Mesothelial cell of epicardium (in vitro differentiated cells): ENCODE results near the gene DSCAM. TPM values are rescaled to one million over a fixed set of nuclear protein-coding genes. Genes with fewer than 3 reads are reported as not detected.

ENCODE experiments used
- DNase-seq, 2 experiments: peaks; one replicate each; pipeline ENCODE4 v3.0.0; 2021; ENCODE audit warnings: low spot score in 2 of 2; ENCODE audit not compliant: unreplicated experiment in 2 of 2
- H3K27ac Mint-ChIP-seq: 2 replicates; pipeline ENCODE4 v1.8.0; 2021; ENCODE audit warnings: mixed read lengths
- H3K27me3 Mint-ChIP-seq: 2 replicates; pipeline ENCODE4 v1.8.0; 2021; ENCODE audit warnings: low read depth, mixed read lengths
- H3K36me3 Mint-ChIP-seq: 2 replicates; pipeline ENCODE4 v1.8.0; 2021; ENCODE audit warnings: mixed read lengths
- H3K4me1 Mint-ChIP-seq: 2 replicates; pipeline ENCODE4 v1.8.0; 2021; ENCODE audit warnings: mixed read lengths
- H3K4me3 Mint-ChIP-seq: 2 replicates; pipeline ENCODE4 v1.8.0; 2021; ENCODE audit warnings: mild to moderate bottlenecking, moderate library complexity, mixed read lengths
- H3K9me3 Mint-ChIP-seq: 2 replicates; pipeline ENCODE4 v1.8.0; 2021; ENCODE audit warnings: mixed read lengths
- CTCF ChIP-seq: fragments of 200-600 bp; sonication (generic); IDR thresholded peaks from one replicate; pipeline ENCODE4 v1.5.0; 2021; ENCODE audit warnings: antibody characterized with exemption; ENCODE audit not compliant: unreplicated experiment
- total RNA-seq: library from RNA; stranded (reverse); gene quantifications from 3 replicates; pipeline ENCODE4 v1.2.1, GENCODE V29; 2021

Gene DSCAM
- total RNA-seq, 1 donor from 2014 or later: not detected

GRCh38 chr21:40060083-40060677 lies 786.8 kb downstream of the DSCAM start:
- no peak for DNase-seq
- Mint-ChIP-seq H3K27me3 (peaks cover 36% of the 10 kb centered on the region), H3K36me3 (no peaks in the 10 kb centered on the region), H3K9me3 (no peaks in the 10 kb centered on the region), H3K4me3 (no peak overlapping the region), H3K27ac (no peak overlapping the region), H3K4me1 (no peaks in the 10 kb centered on the region)
- no peak for TF ChIP-seq CTCF

- DNase-seq: no peak
- Mint-ChIP-seq H3K4me3 (no peak overlapping the region), H3K9me3 (no peaks in the 10 kb centered on the region), H3K27me3 (peaks cover 29% of the 10 kb centered on the region), H3K36me3 (no peaks in the 10 kb centered on the region), H3K4me1 (peaks cover 2% of the 10 kb centered on the region), H3K27ac (no peak overlapping the region)
- no peak for TF ChIP-seq CTCF
These were observed 789.6 kb downstream of the DSCAM start for GRCh38 chr21:40057331-40057730.

- no peak for DNase-seq
- no peak overlapping the region for H3K27ac Mint-ChIP-seq
- H3K9me3 Mint-ChIP-seq: no peaks in the 10 kb centered on the region
- H3K27me3 Mint-ChIP-seq: peaks cover 30% of the 10 kb centered on the region
- TF ChIP-seq CTCF: no peak
- no peaks in the 10 kb centered on the region for H3K36me3 Mint-ChIP-seq
- H3K4me3 Mint-ChIP-seq: no peak overlapping the region
- H3K4me1 Mint-ChIP-seq: peaks cover 2% of the 10 kb centered on the region
These were observed 790.9 kb downstream of the DSCAM start for GRCh38 chr21:40056031-40056430.

- Mint-ChIP-seq H3K4me3 (no peak overlapping the region), H3K4me1 (peaks cover 2% of the 10 kb centered on the region), H3K9me3 (no peaks in the 10 kb centered on the region), H3K27me3 (peaks cover 26% of the 10 kb centered on the region), H3K27ac (no peak overlapping the region), H3K36me3 (no peaks in the 10 kb centered on the region)
- DNase-seq: no peak
- no peak for TF ChIP-seq CTCF
These were observed 792.6 kb downstream of the DSCAM start for GRCh38 chr21:40054403-40054802.

- TF ChIP-seq CTCF: no peak
- Mint-ChIP-seq H3K27ac (no peak overlapping the region), H3K27me3 (peaks cover 20% of the 10 kb centered on the region), H3K36me3 (no peaks in the 10 kb centered on the region), H3K4me3 (no peak overlapping the region), H3K4me1 (peaks cover 9% of the 10 kb centered on the region), H3K9me3 (no peaks in the 10 kb centered on the region)
- no peak for DNase-seq
These were observed 794.0 kb downstream of the DSCAM start for GRCh38 chr21:40053007-40053406.

- TF ChIP-seq CTCF: no peak
- no peak for DNase-seq
- Mint-ChIP-seq H3K27ac (no peak overlapping the region), H3K4me1 (peaks cover 11% of the 10 kb centered on the region), H3K36me3 (no peaks in the 10 kb centered on the region), H3K27me3 (peaks cover 15% of the 10 kb centered on the region), H3K9me3 (no peaks in the 10 kb centered on the region), H3K4me3 (no peak overlapping the region)
These were observed 794.7 kb downstream of the DSCAM start for GRCh38 chr21:40052276-40052675.
